Measurements from ENCODE around the gene SYNJ2.

GRCh38 chr6:157965387-157965786, 16.3 kb upstream of the SYNJ2 start:
- TF ChIP-seq CTCF (IDR thresholded peaks at IDR 0.05): no peak
- no peak for TF ChIP-seq POLR2AphosphoS5 (IDR thresholded peaks at IDR 0.05; ENCODE audit: low read depth, low read length)
- no peak for TF ChIP-seq SIN3A (IDR thresholded peaks at IDR 0.05; ENCODE audit: borderline replicate concordance, insufficient read depth, low read depth, low read length)
- TF ChIP-seq REST (IDR thresholded peaks at IDR 0.05; ENCODE audit: insufficient read depth in 1 of 2, low read depth in 2 of 2, low read length in 1 of 2): no peak
